Mononuclear cell (primary cell): Measurements from ENCODE around the gene CSAG1. TPM values are rescaled to one million over a fixed set of nuclear protein-coding genes. Genes with fewer than 3 reads are reported as not detected.
"Not testable (repeated sequence)": the region's sequence is repeated elsewhere in the genome, so short reads cannot be mapped to it uniquely, and the experiment has no call there.

ENCODE experiments used
- H3K27me3 ChIP-seq: 2 replicates; pipeline ENCODE4 v1.6.0; 2011; ENCODE audit warnings: low read length, control low read depth; ENCODE audit not compliant: insufficient read depth
- H3K4me1 ChIP-seq: 2 replicates; pipeline ENCODE4 v1.5.1; 2011; ENCODE audit warnings: mild to moderate bottlenecking, low read length, control low read depth; ENCODE audit not compliant: insufficient read depth
- H3K4me3 ChIP-seq: 2 replicates; pipeline ENCODE4 v1.5.1; 2011; ENCODE audit warnings: mild to moderate bottlenecking, low read length, moderate library complexity
- H3K9me3 ChIP-seq: 2 replicates; pipeline ENCODE4 v1.5.1; 2011; ENCODE audit warnings: low read depth, mild to moderate bottlenecking, control low read depth, low read length
- total RNA-seq: library from RNA; depleted of rRNA; stranded (reverse); fragments of >200 nt; gene quantifications from one replicate; pipeline ENCODE4 v1.2.3, GENCODE V29; 2012

CSAG1 gene
- total RNA-seq, 1 donor: not detected

- not testable (repeated sequence) for H3K4me3 ChIP-seq, H3K4me1 ChIP-seq
These were observed 19.4 kb downstream of the CSAG1 start, which contains the start of gene MAGEA2B for GRCh38 chrX:152713815-152714787. Gene MAGEA2B (plus strand): TSS chrX:152714628. CDS start chrX:152717107, 2,479 bp downstream.

GRCh38 chrX:152713195-152713594, 20.3 kb downstream of the CSAG1 start:
- not testable (repeated sequence) for H3K27me3 ChIP-seq, H3K4me3 ChIP-seq, H3K9me3 ChIP-seq, H3K4me1 ChIP-seq

More at GRCh38 chrX:152713815-152714787, 19.4 kb downstream of the CSAG1 start, which contains the start of gene MAGEA2B:
- not testable (repeated sequence) for H3K27me3 ChIP-seq, H3K9me3 ChIP-seq

- H3K4me3 ChIP-seq, H3K4me1 ChIP-seq, H3K27me3 ChIP-seq, H3K9me3 ChIP-seq: not testable (repeated sequence)
These were observed 24.3 kb downstream of the CSAG1 start, which contains the start of gene CSAG2 for GRCh38 chrX:152709173-152709572. Gene CSAG2 (minus strand): TSS chrX:152709273. CDS start chrX:152709112, 161 bp downstream.

- H3K9me3 ChIP-seq, H3K27me3 ChIP-seq, H3K4me3 ChIP-seq, H3K4me1 ChIP-seq: not testable (repeated sequence)
These were observed 27.0 kb downstream of the CSAG1 start for GRCh38 chrX:152706500-152706899.

GRCh38 chrX:152700390-152700789, 33.1 kb downstream of the CSAG1 start:
- not testable (repeated sequence) for H3K27me3 ChIP-seq, H3K4me1 ChIP-seq, H3K4me3 ChIP-seq, H3K9me3 ChIP-seq

GRCh38 chrX:152697952-152698931, 35.3 kb downstream of the CSAG1 start, which contains the start of gene MAGEA3:
Gene MAGEA3 (plus strand): TSS chrX:152698794. CDS start chrX:152700833, 2,039 bp downstream.
- not testable (repeated sequence) for H3K4me1 ChIP-seq, H3K9me3 ChIP-seq, H3K27me3 ChIP-seq, H3K4me3 ChIP-seq

- not testable (repeated sequence) for H3K4me1 ChIP-seq
These were observed 52.5 kb downstream of the CSAG1 start for GRCh38 chrX:152681012-152681411.

More at GRCh38 chrX:152681012-152681411, 52.5 kb downstream of the CSAG1 start:
- H3K9me3 ChIP-seq, H3K4me3 ChIP-seq, H3K27me3 ChIP-seq: not testable (repeated sequence)

Other genes with a start within 250 kb of the CSAG1 start
- under 0.01 TPM for gene GABRQ, start 95.8 kb downstream of the CSAG1 start, total RNA-seq
- gene MAGEA3, start 34.9 kb downstream of the CSAG1 start, total RNA-seq: not detected
- not detected for gene CSAG2, start 24.4 kb downstream of the CSAG1 start, total RNA-seq
- 0.10 TPM for gene MAGEA2B, start 19.1 kb downstream of the CSAG1 start, total RNA-seq
- not detected for gene MAGEA12, start within 50 bp of the CSAG1 start, total RNA-seq
- gene MAGEA2, start 20.1 kb upstream of the CSAG1 start, total RNA-seq: not detected
- gene CSAG3, start 25.5 kb upstream of the CSAG1 start, total RNA-seq: not detected
- not detected for gene MAGEA6, start 36.0 kb upstream of the CSAG1 start, total RNA-seq
- 9.7 TPM for gene CETN2, start 97.0 kb upstream of the CSAG1 start, total RNA-seq
- gene NSDHL, start 97.3 kb upstream of the CSAG1 start, total RNA-seq: 2.7 TPM
- gene ZNF185, start 164.3 kb upstream of the CSAG1 start, total RNA-seq: 24.9 TPM